Osteocyte (in vitro differentiated cells): ENCODE data around the gene FNTB. TPM values are rescaled to one million over a fixed set of nuclear protein-coding genes. Genes with fewer than 3 reads are reported as not detected.

Experiments used
- DNase-seq: peaks from one replicate; pipeline ENCODE4 v3.0.0; 2021; ENCODE audit warnings: mixed read lengths; ENCODE audit not compliant: unreplicated experiment; ENCODE audit errors: extremely low spot score
- H3K27ac Mint-ChIP-seq: one replicate; pipeline ENCODE4 v1.8.0; 2021; ENCODE audit warnings: mild to moderate bottlenecking, mixed read lengths; ENCODE audit not compliant: unreplicated experiment
- H3K27me3 Mint-ChIP-seq: one replicate; pipeline ENCODE4 v1.8.0; 2021; ENCODE audit warnings: mixed read lengths; ENCODE audit not compliant: unreplicated experiment
- H3K36me3 Mint-ChIP-seq: one replicate; pipeline ENCODE4 v1.8.0; 2021; ENCODE audit warnings: mixed read lengths; ENCODE audit not compliant: unreplicated experiment
- H3K4me1 Mint-ChIP-seq: one replicate; pipeline ENCODE4 v1.8.0; 2021; ENCODE audit warnings: mixed read lengths; ENCODE audit not compliant: unreplicated experiment
- H3K4me3 Mint-ChIP-seq: one replicate; pipeline ENCODE4 v1.8.0; 2021; ENCODE audit warnings: mild to moderate bottlenecking, moderate library complexity, mixed read lengths; ENCODE audit not compliant: unreplicated experiment
- H3K9me3 Mint-ChIP-seq: one replicate; pipeline ENCODE4 v1.8.0; 2021; ENCODE audit warnings: mixed read lengths; ENCODE audit not compliant: unreplicated experiment
- total RNA-seq: library from RNA; stranded (reverse); gene quantifications from 2 replicates; pipeline ENCODE4 v1.2.1, GENCODE V29; 2021
- TF ChIP-seq, protein P1 (sequence below): fragments of 200-600 bp; sonication (generic); IDR thresholded peaks from 2 replicates; pipeline ENCODE4 v1.5.0; 2021; ENCODE audit warnings: antibody characterized with exemption, mild to moderate bottlenecking, moderate library complexity

Gene FNTB
- total RNA-seq, 1 donor from 2014 or later: 23.2 TPM

DNA sequence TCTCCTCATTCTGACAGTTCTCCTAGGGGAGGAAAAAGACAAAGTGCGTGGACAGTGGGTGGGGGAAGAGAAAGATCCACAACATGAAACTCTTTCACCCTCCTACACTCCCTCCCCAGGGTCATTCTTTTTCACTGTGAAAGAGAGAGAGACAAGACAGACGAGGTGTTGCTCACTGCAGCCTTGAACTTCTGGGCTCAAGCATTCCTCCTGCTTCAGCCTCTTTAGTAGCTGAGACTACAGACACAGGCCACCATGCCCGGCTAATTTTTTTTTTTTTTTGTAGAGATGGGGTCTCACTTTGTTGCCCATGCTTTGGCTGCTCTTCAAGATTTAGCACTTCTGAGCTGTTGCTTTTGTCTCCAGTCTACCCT is 46.9 kb upstream of the FNTB start:
- TF ChIP-seq, protein P1, sequence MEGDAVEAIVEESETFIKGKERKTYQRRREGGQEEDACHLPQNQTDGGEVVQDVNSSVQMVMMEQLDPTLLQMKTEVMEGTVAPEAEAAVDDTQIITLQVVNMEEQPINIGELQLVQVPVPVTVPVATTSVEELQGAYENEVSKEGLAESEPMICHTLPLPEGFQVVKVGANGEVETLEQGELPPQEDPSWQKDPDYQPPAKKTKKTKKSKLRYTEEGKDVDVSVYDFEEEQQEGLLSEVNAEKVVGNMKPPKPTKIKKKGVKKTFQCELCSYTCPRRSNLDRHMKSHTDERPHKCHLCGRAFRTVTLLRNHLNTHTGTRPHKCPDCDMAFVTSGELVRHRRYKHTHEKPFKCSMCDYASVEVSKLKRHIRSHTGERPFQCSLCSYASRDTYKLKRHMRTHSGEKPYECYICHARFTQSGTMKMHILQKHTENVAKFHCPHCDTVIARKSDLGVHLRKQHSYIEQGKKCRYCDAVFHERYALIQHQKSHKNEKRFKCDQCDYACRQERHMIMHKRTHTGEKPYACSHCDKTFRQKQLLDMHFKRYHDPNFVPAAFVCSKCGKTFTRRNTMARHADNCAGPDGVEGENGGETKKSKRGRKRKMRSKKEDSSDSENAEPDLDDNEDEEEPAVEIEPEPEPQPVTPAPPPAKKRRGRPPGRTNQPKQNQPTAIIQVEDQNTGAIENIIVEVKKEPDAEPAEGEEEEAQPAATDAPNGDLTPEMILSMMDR: no peak
- Mint-ChIP-seq H3K27me3 (no peaks in the 10 kb centered on the region), H3K36me3 (peaks cover 9% of the 10 kb centered on the region)

DNA sequence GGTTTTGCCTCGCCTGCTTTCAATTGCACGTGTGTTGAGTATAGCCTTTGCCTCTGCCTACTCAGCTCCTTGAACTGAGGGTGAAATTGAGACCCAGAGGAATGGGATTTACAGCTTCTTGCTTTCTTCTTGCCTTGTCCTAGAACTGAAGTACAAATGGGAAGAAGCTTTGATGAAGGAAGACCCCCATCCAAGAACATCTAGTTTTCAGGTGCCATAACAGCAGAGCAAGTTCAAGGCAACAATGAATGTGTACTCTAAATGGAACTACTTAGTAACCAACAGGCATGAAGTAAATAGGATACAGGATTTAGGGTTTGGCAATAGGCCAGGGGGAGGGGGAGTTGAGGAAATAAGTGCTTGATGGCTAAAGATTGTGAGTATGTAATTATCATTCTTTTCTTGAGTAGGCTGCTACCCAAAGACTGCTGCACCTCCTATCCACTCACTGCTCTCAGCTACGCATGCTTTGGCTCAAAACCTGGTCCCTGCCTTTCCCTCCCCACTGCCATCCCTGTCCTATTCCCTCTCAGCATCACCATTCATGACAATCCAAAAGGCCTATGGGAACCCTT is 46.3 kb upstream of the FNTB start:
- no peak overlapping the region for H3K27ac Mint-ChIP-seq
- TF ChIP-seq, protein P1: no peak
- peaks cover 18% of the 10 kb centered on the region for H3K4me1 Mint-ChIP-seq
- H3K9me3 Mint-ChIP-seq: no peaks in the 10 kb centered on the region
- no peak overlapping the region for H3K4me3 Mint-ChIP-seq
- H3K27me3 Mint-ChIP-seq: no peaks in the 10 kb centered on the region
- peaks cover 9% of the 10 kb centered on the region for H3K36me3 Mint-ChIP-seq
- no peak for DNase-seq

More for the DNA sequence above, 46.9 kb upstream of the FNTB start:
- Mint-ChIP-seq H3K27ac (no peak overlapping the region), H3K9me3 (no peaks in the 10 kb centered on the region), H3K4me3 (no peak overlapping the region), H3K4me1 (peaks cover 18% of the 10 kb centered on the region)
- no peak for DNase-seq

DNA sequence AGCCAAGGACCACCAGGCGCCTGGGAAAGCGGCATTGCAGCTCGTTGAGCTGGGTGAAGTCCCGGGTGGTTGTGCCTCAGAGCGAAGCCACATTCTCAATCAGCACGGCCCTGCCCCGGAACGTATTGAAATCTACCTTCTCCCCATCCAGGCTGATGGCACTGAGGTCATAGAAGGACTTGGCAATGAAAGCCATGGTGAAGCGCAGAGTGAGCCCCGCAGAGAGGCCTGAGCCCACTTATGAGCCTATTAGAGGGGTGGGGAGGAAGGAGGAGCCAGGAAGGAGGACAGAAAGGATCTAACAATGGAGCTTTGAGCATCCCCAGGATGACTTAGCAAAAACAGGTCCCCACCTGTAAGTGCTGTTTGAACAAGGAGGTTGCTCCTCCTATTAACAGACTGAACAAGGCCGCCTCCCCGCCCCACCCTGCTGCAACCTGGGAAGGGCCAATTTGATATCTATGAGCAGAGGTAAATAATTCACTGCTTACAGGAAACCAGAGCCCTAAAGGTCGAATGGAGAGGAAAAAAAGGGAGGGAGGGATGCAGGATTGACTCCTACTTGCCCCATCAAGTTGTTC is 44.1 kb upstream of the FNTB start, which contains the start of gene GPX2:
Gene GPX2 (minus strand): TSS at position 215 of the 581 bp plus-strand sequence. CDS start 19 bp downstream, at position 196.
- no peaks in the 10 kb centered on the region for H3K9me3 Mint-ChIP-seq
- no peak within 1 kb of the TSS for H3K4me3 Mint-ChIP-seq
- no peak within 1 kb of the TSS for H3K27ac Mint-ChIP-seq
- H3K27me3 Mint-ChIP-seq: no peaks in the 10 kb centered on the region
- peaks cover 7% of the 10 kb centered on the region for H3K36me3 Mint-ChIP-seq
- H3K4me1 Mint-ChIP-seq: peaks cover 5% of the 10 kb centered on the region
- no peak for DNase-seq
- TF ChIP-seq, protein P1: no peak

DNA sequence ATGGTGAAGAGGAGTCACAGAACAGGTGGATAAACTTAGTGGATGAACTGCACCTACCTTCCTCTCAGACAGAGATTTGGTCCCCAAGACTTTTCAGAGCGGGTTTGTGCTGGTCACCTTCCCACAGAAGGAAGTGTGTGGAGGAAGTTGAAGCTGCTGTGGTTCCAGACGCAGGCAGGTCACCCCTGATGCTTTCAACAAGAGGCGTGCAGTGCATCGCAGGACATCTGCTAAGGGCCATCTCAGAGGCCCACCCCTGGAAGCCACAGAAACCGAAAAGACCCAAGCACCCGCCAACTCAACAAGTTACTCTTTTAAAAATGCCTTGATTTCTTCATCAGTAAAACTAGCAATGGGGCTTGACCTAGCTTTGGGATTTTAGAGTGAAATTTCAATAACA is 43.1 kb upstream of the FNTB start:
- H3K27me3 Mint-ChIP-seq: no peaks in the 10 kb centered on the region
- no peak for DNase-seq
- no peak overlapping the region for H3K4me3 Mint-ChIP-seq
- H3K36me3 Mint-ChIP-seq: peaks cover 7% of the 10 kb centered on the region
- H3K4me1 Mint-ChIP-seq: no peaks in the 10 kb centered on the region
- TF ChIP-seq, protein P1: no peak
- no peak overlapping the region for H3K27ac Mint-ChIP-seq
- H3K9me3 Mint-ChIP-seq: no peaks in the 10 kb centered on the region

DNA sequence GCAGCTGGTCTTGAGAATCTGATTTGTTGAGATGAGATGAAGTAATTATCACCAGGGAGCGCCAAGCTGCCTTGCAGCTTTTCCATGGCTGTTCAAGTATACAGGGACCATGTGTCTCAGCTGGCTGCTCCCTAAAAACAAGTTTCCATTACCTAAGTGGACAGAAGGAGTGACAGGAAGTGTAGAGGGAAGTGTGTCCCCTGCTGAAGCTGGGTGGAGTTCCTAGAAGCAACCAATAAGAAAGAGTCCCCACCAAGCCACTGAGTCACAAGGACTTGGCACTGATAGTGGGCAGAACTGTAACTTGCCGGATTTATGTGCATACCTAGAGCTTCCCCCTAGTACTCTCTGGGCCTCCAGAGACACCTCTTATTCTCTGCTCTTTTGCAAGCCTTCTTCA is 42.7 kb upstream of the FNTB start:
- Mint-ChIP-seq H3K4me1 (no peaks in the 10 kb centered on the region), H3K27me3 (no peaks in the 10 kb centered on the region), H3K4me3 (no peak overlapping the region), H3K9me3 (no peaks in the 10 kb centered on the region), H3K36me3 (peaks cover 7% of the 10 kb centered on the region), H3K27ac (no peak overlapping the region)
- DNase-seq: no peak
- TF ChIP-seq, protein P1: no peak
